ENCODE measurements around the gene SF1.

The SF1 gene

DNA sequence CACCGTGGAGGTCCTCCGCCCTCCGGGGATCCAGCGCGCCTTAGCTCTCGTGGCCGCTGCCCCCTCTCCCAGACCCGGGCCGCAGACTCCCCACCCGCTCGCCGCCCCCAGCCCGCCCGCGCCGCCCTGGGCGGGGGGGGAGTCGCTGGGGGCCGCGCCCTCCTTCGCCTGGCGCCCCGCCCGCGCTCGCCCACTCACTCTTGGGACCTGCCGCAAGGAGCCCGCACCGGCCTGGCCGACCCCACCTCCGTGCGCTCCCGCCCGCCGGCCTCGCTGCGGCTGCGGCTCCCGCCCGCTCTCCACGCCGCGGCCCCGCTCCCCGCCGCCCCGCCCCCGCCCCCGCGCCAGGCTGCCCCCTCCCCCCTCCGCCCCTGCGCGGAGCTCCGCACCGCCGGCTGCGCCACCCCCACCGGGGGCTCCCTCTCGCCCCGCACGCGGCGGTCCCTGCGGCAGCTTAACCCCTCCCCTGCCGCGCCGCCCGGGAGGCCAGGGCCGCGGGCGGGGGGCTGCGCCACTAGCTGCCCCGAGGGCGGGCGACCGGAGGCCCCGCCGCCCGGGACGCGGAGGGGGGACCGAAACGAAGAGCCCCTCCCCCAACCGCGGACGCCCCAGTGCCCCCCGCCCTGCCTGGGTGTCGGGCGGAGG is 33.7 kb downstream of the SF1 start:
- DNase-seq = peak in 1 of 2 donors; percentile 56

DNA sequence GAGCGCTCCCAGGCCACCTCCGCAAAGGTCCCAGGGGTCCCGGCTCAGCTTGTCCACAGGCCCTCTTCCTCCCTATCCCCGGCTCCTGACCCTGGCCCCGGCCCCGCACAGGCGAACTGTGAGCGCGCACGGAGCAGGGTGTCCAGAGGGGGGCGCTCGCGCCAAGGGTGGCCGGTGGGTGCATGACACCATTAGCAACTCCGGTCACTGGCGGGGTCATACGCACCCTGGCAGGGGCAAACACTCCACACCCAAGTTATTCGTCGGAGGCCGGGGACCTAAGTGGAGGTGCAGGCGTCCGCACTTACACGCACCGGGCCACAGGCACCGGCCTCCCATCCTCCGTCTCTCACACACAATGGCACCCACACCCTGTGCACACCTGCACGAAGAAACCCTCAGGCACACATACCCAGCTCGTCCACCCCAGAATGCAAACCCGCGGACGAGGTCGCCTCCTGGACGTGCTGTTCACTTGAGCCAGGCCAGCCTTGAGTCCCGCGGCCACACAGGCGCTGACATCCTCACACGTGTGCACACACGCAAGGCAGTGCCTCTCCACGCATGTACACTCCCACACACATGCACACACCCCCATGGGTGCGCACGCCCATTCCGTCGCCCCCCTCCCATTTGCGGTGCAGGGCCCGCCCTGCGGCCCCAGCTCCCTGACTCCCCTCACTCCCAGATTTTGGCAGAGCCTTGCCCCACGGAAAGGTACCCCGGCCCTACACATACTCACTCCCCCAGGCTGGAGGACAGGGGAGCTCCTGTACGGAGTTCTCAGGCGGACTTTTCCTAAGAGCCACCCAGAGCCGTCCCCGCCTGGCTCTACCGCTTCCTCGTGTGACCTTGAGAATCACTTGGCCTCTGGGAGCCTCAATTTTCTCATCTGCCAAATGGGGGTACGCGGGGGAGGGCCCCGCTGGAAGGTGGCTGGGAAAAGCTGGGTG is 34.5 kb downstream of the SF1 start, which contains the start of gene RASGRP2:
RASGRP2 (minus strand) TSS at position 552 of the 953 bp plus-strand sequence. CDS start 1,276 bp downstream, outside the sequence.
- DNase-seq = peak; percentile 87 to 88

GRCh38 chr11:64742889-64743590 is 35.3 kb downstream of the SF1 start:
- DNase-seq = peak; percentile 68 to 79

GRCh38 chr11:64742087-64742888 is 36.1 kb downstream of the SF1 start:
- no peak for DNase-seq

GRCh38 chr11:64741375-64742086 is 36.8 kb downstream of the SF1 start:
- DNase-seq = no peak

DNA sequence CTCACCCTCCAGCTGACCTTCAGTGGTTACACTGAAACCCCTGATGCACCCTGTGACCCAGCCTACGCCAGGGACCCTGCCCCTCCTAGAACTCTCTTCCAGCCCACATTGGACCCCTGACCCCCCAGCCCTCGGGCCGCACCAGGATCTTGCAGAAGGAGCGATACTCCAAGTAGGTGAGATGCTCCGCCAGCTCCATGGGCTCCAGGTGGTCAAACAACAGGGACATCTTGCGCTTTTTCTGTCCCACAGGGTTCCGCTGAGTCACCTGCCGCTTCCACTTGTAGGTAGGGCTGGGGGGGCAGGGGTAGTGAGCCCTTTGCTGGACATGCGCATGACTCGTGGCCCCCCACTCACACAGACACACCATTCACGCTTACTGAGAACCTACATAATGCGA is 38.5 kb downstream of the SF1 start:
- DNase-seq = no peak

- no peak for DNase-seq
Observed at GRCh38 chr11:64736654-64737053, 41.7 kb downstream of the SF1 start.

DNA sequence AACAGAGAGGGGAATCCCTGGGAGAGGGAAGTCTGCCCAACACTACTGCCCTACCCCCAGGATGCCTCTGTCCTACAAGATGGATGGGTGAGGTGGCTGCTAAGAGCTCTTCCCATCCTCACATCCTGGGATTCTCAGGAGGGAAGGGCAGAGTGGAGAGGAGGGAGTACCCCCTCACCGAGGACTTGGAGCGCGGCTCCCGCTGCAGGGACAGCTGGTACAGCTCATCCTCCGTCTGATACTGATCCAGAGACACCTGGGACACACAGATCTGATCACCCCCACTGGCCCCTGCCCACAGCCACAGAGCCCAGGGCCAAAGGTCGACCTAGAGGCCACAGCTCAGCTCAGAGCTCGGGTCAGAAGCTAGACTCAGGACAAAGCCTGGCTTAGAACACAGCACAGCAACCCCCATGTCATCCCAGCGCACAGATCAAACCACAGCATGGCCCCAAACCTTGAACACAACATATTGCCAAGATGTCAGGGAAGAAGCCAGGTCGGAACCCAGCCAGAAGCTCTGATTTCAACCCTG is 42.5 kb downstream of the SF1 start:
- no peak for DNase-seq

GRCh38 chr11:64734811-64735724 is 43.3 kb downstream of the SF1 start:
- DNase-seq = no peak

DNA sequence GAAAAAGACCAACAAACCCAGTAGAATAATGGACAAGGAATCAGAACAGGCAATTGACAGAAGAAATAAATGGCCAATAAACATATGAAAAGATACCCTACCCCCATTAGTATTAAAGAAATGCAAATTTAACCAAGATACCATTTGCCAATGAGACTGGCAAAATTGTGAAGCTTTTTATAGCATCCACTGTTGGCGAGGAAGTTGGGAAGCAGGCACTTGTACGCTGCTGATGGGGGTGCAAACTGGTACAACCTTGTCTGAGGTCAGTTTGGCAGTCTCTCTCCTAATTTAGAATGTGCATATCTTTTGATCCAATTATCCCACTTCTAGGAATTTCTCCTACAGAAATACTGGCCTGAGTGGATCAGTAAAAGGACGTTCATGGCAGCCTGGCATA is 46.7 kb downstream of the SF1 start:
- no peak for DNase-seq

DNA sequence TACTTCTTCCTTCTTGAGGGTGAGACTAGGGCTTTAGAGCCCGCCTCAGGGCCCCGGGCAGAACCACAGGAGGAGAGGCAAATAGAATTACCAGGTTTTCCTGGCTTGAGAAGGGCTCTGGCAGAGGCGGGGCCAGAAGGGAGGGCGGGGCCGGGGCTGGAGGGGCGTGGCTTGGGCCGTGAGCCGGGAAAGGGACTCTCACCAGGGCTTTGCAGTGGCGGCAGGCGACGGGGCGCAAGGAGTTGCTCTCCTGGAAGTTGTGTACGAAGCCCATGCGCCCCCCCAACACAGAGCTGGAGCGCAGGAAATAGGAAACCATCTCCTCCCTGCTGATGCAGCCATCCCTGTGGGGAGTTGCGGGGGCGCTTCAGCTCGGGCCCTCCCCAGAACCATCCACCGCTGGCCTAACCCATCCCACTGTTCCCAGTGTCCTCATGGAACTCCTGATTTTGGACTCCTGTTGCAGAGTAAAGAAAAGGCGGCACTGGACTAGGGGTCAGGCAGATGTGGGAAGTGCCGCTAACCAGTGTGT is 48.4 kb downstream of the SF1 start:
- no peak for DNase-seq

DNA sequence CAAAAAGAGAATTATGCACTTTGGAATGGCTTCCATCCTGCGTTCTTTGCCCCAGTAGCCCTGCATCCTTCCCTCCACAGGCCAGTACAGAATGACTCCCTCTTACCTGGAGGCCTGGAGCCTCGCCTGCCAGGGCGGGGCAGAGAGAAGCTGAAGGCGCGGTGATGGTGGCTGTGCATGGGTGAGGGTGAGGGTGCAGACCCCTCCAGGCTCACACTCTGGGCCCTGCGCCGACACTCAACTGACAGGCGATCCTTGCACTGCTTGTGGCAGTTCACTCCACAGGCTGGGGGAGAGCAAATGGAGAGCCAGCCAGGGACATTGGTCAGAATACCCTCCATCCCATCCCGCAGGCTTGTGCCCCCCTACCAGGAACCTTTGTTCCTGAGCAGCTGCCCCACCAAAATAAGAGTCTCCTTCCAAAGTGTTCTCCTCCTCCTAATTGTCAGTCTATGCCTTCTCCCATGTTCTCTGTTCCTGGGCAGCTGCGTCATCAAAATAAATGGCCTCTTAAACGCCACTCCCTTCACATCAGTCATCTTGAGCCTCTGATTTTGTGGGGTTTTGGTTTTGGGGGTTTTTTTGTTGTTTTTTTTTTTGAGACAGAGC is 49.5 kb downstream of the SF1 start:
- no peak for DNase-seq

- DNase-seq = no peak
Observed at GRCh38 chr11:64726867-64727530, 51.3 kb downstream of the SF1 start.

- no peak for DNase-seq
Observed at GRCh38 chr11:64726211-64726641, 52.1 kb downstream of the SF1 start.

GRCh38 chr11:64724863-64725532 is 53.3 kb downstream of the SF1 start:
- no peak for DNase-seq

GRCh38 chr11:64723907-64724862 is 54.2 kb downstream of the SF1 start:
- no peak for DNase-seq

Data from CD4-positive, alpha-beta T cell treated with Interferon alpha-2 for 1 hour (primary cell).